IMR-90 (cell line): ENCODE results near the gene PHLDB1. TPM values are rescaled to one million over a fixed set of nuclear protein-coding genes. Genes with fewer than 3 reads are reported as not detected.

Experiments
- ATAC-seq: fragments of 200-7000 bp; cut with Tn5 transposase; 2 replicates; pipeline ENCODE4 v1.9.1; 2020; ENCODE audit warnings: low read depth, mild to moderate bottlenecking, moderate library complexity
- BruUV-seq: library from RNA; stranded (reverse); fragments of 400-500 nt; replicated peaks from 2 replicates; lab custom pipeline; 2021; lab: Mats Ljungman, UMichigan
- CTCF ChIA-PET: fragments of 300-600 bp; formaldehyde crosslinking; extraction: SDS; loops from one replicate; lab custom pipeline; 2021; ENCODE audit warnings: antibody characterized with exemption; lab: Yijun Ruan, JAX
- POLR2A ChIA-PET: fragments of 300-600 bp; sonication (Branson Sonifier 250); formaldehyde crosslinking; loops from one replicate; lab custom pipeline; 2022; ENCODE audit warnings: antibody characterized with exemption; ENCODE audit not compliant: unreplicated experiment; lab: Charles Lee
- DNase-seq: peaks from one replicate; pipeline ENCODE4 v3.0.0; 2013
- H2AFZ ChIP-seq: replicated peaks from 2 replicates; pipeline ENCODE3; 2013; ENCODE audit warnings: low read length, mild to moderate bottlenecking; ENCODE audit not compliant: poor library complexity
- H2AK5ac ChIP-seq: 2 replicates; pipeline ENCODE4 v1.6.1; 2013; ENCODE audit warnings: low read depth, low read length, inconsistent platforms
- H2AK9ac ChIP-seq: replicated peaks from 2 replicates; pipeline ENCODE3; 2013; ENCODE audit warnings: mild to moderate bottlenecking, low read depth, low read length, moderate library complexity; ENCODE audit not compliant: poor library complexity
- H2BK120ac ChIP-seq: 2 replicates; pipeline ENCODE4 v1.6.1; 2013; ENCODE audit warnings: low read depth, low read length, inconsistent platforms
- H2BK15ac ChIP-seq: 3 replicates; pipeline ENCODE4 v1.6.1; 2013; ENCODE audit warnings: low read depth, low read length, inconsistent platforms
- H2BK20ac ChIP-seq: 2 replicates; pipeline ENCODE4 v1.6.1; 2013; ENCODE audit warnings: low read depth, mild to moderate bottlenecking, inconsistent platforms, low read length, moderate library complexity
- H2BK5ac ChIP-seq: 2 replicates; pipeline ENCODE4 v1.6.1; 2013; ENCODE audit warnings: mild to moderate bottlenecking, low read depth, low read length, inconsistent platforms; ENCODE audit not compliant: poor library complexity, severe bottlenecking
- H3K14ac ChIP-seq: replicated peaks from 2 replicates; pipeline ENCODE4 v1.6.1; 2013; ENCODE audit warnings: low read depth, low read length, inconsistent platforms
- H3K18ac ChIP-seq: 2 replicates; pipeline ENCODE4 v1.6.1; 2013; ENCODE audit warnings: low read depth, low read length, control low read depth
- H3K23ac ChIP-seq: 2 replicates; pipeline ENCODE4 v1.6.1; 2013; ENCODE audit warnings: low read depth, low read length, inconsistent platforms
- H3K27ac ChIP-seq: 2 replicates; pipeline ENCODE4 v1.5.1; 2013; ENCODE audit warnings: mild to moderate bottlenecking, control low read depth, low read length; ENCODE audit not compliant: insufficient read depth
- H3K27me3 ChIP-seq: 2 replicates; pipeline ENCODE4 v1.6.1; 2013; ENCODE audit warnings: low read length; ENCODE audit not compliant: control insufficient read depth, insufficient read depth
- H3K36me3 ChIP-seq: 2 replicates; pipeline ENCODE4 v1.6.1; 2013; ENCODE audit warnings: low read length, mixed read lengths; ENCODE audit not compliant: control insufficient read depth, insufficient read depth
- H3K4ac ChIP-seq: 2 replicates; pipeline ENCODE4 v1.6.1; 2013; ENCODE audit warnings: low read depth, low read length, inconsistent platforms
- H3K4me1 ChIP-seq: 2 replicates; pipeline ENCODE4 v1.6.1; 2013; ENCODE audit warnings: low read length, mixed read lengths; ENCODE audit not compliant: control insufficient read depth, insufficient read depth
- H3K4me2 ChIP-seq: 2 replicates; pipeline ENCODE4 v1.6.1; 2013; ENCODE audit warnings: low read depth, mild to moderate bottlenecking, control low read depth, low read length, moderate library complexity
- H3K4me3 ChIP-seq: 2 replicates; pipeline ENCODE4 v1.5.1; 2013; ENCODE audit warnings: low read depth, mild to moderate bottlenecking, control low read depth, low read length, moderate library complexity; ENCODE audit not compliant: insufficient read depth
- H3K56ac ChIP-seq: 2 replicates; pipeline ENCODE4 v1.6.1; 2013; ENCODE audit warnings: low read length, inconsistent platforms; ENCODE audit not compliant: insufficient read depth; ENCODE audit errors: extremely low read depth
- H3K79me1 ChIP-seq, 2 experiments: 2 replicates each; pipeline ENCODE4 v1.6.1; 2013; ENCODE audit warnings: low read length in 2 of 2, inconsistent platforms in 1 of 2, low read depth in 1 of 2
- H3K9ac ChIP-seq: 2 replicates; pipeline ENCODE4 v1.6.1; 2013; ENCODE audit warnings: low read depth, low read length, control low read depth
- H3K9me1 ChIP-seq: 2 replicates; pipeline ENCODE4 v1.6.1; 2013; ENCODE audit warnings: low read length, inconsistent platforms; ENCODE audit not compliant: insufficient read depth
- H3K9me3 ChIP-seq: 2 replicates; pipeline ENCODE4 v1.6.1; 2013; ENCODE audit warnings: low read length; ENCODE audit not compliant: control insufficient read depth, insufficient read depth
- H4K20me1 ChIP-seq: 2 replicates; pipeline ENCODE4 v1.6.1; 2013; ENCODE audit warnings: low read length, inconsistent platforms; ENCODE audit not compliant: insufficient read depth
- H4K5ac ChIP-seq: 2 replicates; pipeline ENCODE4 v1.6.1; 2013; ENCODE audit warnings: mild to moderate bottlenecking, low read depth, low read length, control low read depth
- H4K8ac ChIP-seq, 2 experiments: 2 replicates each; pipeline ENCODE4 v1.6.1; 2013; ENCODE audit warnings: low read depth in 2 of 2, low read length in 2 of 2, control low read depth in 1 of 2, inconsistent platforms in 1 of 2
- H4K91ac ChIP-seq: 2 replicates; pipeline ENCODE4 v1.6.1; 2013; ENCODE audit warnings: low read depth, low read length, inconsistent platforms; ENCODE audit not compliant: insufficient read depth
- CEBPB ChIP-seq: IDR thresholded peaks from 2 replicates; pipeline ENCODE4 v1.6.1; 2012; ENCODE audit warnings: low read depth, low read length, improper control_type of control experiment
- FOS ChIP-seq: fragments of 150-350 bp; IDR thresholded peaks from 2 replicates; pipeline ENCODE4 v1.6.1; 2016; ENCODE audit warnings: low read depth, low read length
- MAFK ChIP-seq: IDR thresholded peaks from 2 replicates; pipeline ENCODE4 v1.6.1; 2012; ENCODE audit warnings: low read depth, low read length, improper control_type of control experiment
- MAZ ChIP-seq: IDR thresholded peaks from 2 replicates; pipeline ENCODE4 v1.6.1; 2012; ENCODE audit warnings: low read depth, mild to moderate bottlenecking, low read length, improper control_type of control experiment, moderate library complexity, borderline replicate concordance
- MXI1 ChIP-seq: IDR thresholded peaks from 2 replicates; pipeline ENCODE4 v1.6.1; 2012; ENCODE audit warnings: low read depth, mild to moderate bottlenecking, low read length, moderate library complexity, borderline replicate concordance
- POLR2A ChIP-seq: IDR thresholded peaks from 2 replicates; pipeline ENCODE4 v1.6.1; 2012; ENCODE audit warnings: mild to moderate bottlenecking, low read depth, low read length
- RAD21 ChIP-seq: IDR thresholded peaks from 2 replicates; pipeline ENCODE4 v1.6.1; 2012; ENCODE audit warnings: low read length, improper control_type of control experiment
- USF2 ChIP-seq: fragments of 150-350 bp; IDR thresholded peaks from 2 replicates; pipeline ENCODE4 v1.6.1; 2017; ENCODE audit warnings: mild to moderate bottlenecking, antibody characterized with exemption, low read length, low read depth
- WGBS, 2 experiments: methylation state at CpG; one replicate each; pipeline versions ENCODE4 v1.1.5 to v1.1.7; 2013; ENCODE audit warnings: missing lambda C conversion rate in 2 of 2; ENCODE audit not compliant: insufficient read length in 1 of 2; ENCODE audit errors: extremely low coverage in 2 of 2; 5-methylcytosine and 5-hydroxymethylcytosine counted together
- dilution Hi-C: fragments of 300-500 bp; cut with HindIII; formaldehyde crosslinking; loops from one replicate; pipeline ENCODE4 v1.14.3; 2018; ENCODE audit warnings: low sequenced_read_pairs; ENCODE audit not compliant: unreplicated experiment
- in situ Hi-C: fragments of 300-500 bp; cut with MboI; formaldehyde crosslinking; loops from 3 replicates; pipeline ENCODE4 v1.14.3; 2019; ENCODE audit warnings: low sequenced_read_pairs, inconsistent platforms, mixed read lengths
- intact Hi-C: fragments of 100-400 bp; cut with micrococcal nuclease; formaldehyde crosslinking; loops from 2 replicates; pipeline ENCODE4 v1.10.0; 2022
- polyA plus RNA-seq, 3 experiments: library from polyadenylated mRNA; depleted of rRNA; stranded (reverse); fragments of >200 nt; gene quantifications; 2 replicates each; pipeline ENCODE4 v1.2.3, GENCODE V29; 2012; ENCODE audit warnings: low replicate concordance in 1 of 3
- total RNA-seq: library from RNA; depleted of rRNA; stranded (reverse); fragments of >200 nt; gene quantifications from 2 replicates; pipeline ENCODE4 v1.2.3, GENCODE V29; 2012
- TF ChIP-seq, protein P1 (sequence below): conservative IDR thresholded peaks from 2 replicates; pipeline ENCODE4 v1.5.1; 2012; ENCODE audit warnings: mild to moderate bottlenecking, low read depth, low read length, improper control_type of control experiment
- TF ChIP-seq, protein P2 (sequence below): fragments of 150-350 bp; IDR thresholded peaks from 2 replicates; pipeline ENCODE4 v1.6.1; 2016; ENCODE audit warnings: low read depth, mild to moderate bottlenecking, low read length, moderate library complexity, borderline replicate concordance

The PHLDB1 gene
- total and polyA plus RNA-seq, 2 of the 4 experiments (the other 2 are of a cell fraction): 40.0 to 90.4 TPM

- dilution Hi-C loops: no loop called here
- in situ Hi-C loops: no loop called here
- Histone ChIP-seq H3K36me3 (peaks cover 6% of the 10 kb centered on the region), H2BK5ac (peak overlapping the region; percentile 99), H3K9me3 (no peaks in the 10 kb centered on the region), H3K79me1 (peaks cover 0 to 20% of the 10 kb centered on the region in 2 experiments; a peak in 2 of 4 replicates), H3K14ac (peak overlapping the region; percentile 100), H3K18ac (peak overlapping the region; percentile 98), H3K4me2 (peak overlapping the region; percentile 98), H3K23ac (peak overlapping the region; percentile 99), H2BK120ac (peak overlapping the region; percentile 65; the same call in 1 of the 2 replicates), H3K56ac (peak overlapping the region; percentile 98), H3K4me3 (peak overlapping the region; percentile 99), H3K9ac (peak overlapping the region; percentile 100), H3K4ac (peak overlapping the region; percentile 98), H4K5ac (peak overlapping the region; percentile 99), H3K9me1 (peaks cover 10% of the 10 kb centered on the region), H2BK20ac (no peak overlapping the region), H3K27ac (peak overlapping the region; percentile 100), H3K27me3 (no peaks in the 10 kb centered on the region), H2AFZ (peak overlapping the region; percentile 81), H4K91ac (peak overlapping the region; percentile 99), H2BK15ac (no peak overlapping the region), H4K20me1 (peaks cover 53% of the 10 kb centered on the region), H3K4me1 (peaks cover 7% of the 10 kb centered on the region), H2AK9ac (peak overlapping the region; percentile 100), H2AK5ac (peak overlapping the region; percentile 99), H4K8ac (peak overlapping the region; percentile 97 to 99)
- ChIA-PET POLR2A (interaction anchor here (0.5 to 1.2 kb wide), 2 partner anchors 20 to 40 kb away, joined by 3 read pairs; no protein-coding TSS in a partner anchor), CTCF (interaction anchor here (1.1 kb wide), 1 partner anchor 36 kb away, joined by 3 read pairs; no protein-coding TSS in a partner anchor)
- 0 out of 2 replicates have a peak, but pooled peaks have one; percentile 26 for TF ChIP-seq MXI1
- TF ChIP-seq FOS: no peak
- 0 out of 2 replicates have a peak, but pooled peaks have one; percentile 12 for TF ChIP-seq USF2
- no peak for TF ChIP-seq MAZ
- peak; percentile 53; the same call in 1 of the 2 replicates for TF ChIP-seq POLR2A
- peak; percentile 83 for TF ChIP-seq MAFK
- TF ChIP-seq, protein P1, sequence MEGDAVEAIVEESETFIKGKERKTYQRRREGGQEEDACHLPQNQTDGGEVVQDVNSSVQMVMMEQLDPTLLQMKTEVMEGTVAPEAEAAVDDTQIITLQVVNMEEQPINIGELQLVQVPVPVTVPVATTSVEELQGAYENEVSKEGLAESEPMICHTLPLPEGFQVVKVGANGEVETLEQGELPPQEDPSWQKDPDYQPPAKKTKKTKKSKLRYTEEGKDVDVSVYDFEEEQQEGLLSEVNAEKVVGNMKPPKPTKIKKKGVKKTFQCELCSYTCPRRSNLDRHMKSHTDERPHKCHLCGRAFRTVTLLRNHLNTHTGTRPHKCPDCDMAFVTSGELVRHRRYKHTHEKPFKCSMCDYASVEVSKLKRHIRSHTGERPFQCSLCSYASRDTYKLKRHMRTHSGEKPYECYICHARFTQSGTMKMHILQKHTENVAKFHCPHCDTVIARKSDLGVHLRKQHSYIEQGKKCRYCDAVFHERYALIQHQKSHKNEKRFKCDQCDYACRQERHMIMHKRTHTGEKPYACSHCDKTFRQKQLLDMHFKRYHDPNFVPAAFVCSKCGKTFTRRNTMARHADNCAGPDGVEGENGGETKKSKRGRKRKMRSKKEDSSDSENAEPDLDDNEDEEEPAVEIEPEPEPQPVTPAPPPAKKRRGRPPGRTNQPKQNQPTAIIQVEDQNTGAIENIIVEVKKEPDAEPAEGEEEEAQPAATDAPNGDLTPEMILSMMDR: no peak
- TF ChIP-seq CEBPB: 0 out of 2 replicates have a peak, but pooled peaks have one; percentile 16
- TF ChIP-seq RAD21: no peak
- TF ChIP-seq, protein P2, sequence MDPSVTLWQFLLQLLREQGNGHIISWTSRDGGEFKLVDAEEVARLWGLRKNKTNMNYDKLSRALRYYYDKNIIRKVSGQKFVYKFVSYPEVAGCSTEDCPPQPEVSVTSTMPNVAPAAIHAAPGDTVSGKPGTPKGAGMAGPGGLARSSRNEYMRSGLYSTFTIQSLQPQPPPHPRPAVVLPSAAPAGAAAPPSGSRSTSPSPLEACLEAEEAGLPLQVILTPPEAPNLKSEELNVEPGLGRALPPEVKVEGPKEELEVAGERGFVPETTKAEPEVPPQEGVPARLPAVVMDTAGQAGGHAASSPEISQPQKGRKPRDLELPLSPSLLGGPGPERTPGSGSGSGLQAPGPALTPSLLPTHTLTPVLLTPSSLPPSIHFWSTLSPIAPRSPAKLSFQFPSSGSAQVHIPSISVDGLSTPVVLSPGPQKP: no peak
- no CpG with 5 or more reads among the region's 10 CpGs for WGBS, 2 experiments
- TSS peak; percentile 43 for BruUV-seq
- intact Hi-C loops: no loop called here
- DNase-seq (peak; percentile 75), ATAC-seq (peak; percentile 19)
Measured at GRCh38 chr11:118572981-118573550, 34.3 kb upstream of the PHLDB1 start.
